ENCODE data around the gene LPIN3. TPM values are rescaled to one million over a fixed set of nuclear protein-coding genes. Genes with fewer than 3 reads are reported as not detected.

LPIN3 gene
- total RNA-seq, 1 donor from 2014 or later: 1.6 TPM

DNA sequence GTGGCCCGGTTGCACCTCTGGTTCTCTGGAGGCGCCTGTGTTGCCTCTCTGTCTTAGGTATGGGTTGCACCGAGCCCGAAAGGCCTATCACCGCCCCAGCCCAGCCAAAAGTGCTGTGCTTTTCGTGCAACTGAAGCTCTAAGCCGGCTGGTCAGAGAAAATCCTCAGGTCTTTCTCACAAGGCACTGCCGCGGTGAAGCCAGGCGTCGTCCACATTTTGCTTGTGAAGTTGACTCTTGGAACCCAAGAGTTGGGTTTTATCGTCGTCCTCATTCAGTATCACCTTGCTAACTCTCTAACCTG lies 26.7 kb downstream of the LPIN3 start:
- Mint-ChIP-seq H3K9me3 (peaks cover 4% of the 10 kb centered on the region), H3K4me1 (ENCODE audit: low read depth) (no peaks in the 10 kb centered on the region), H3K27ac (no peak overlapping the region), H3K27me3 (ENCODE audit: low read depth) (peaks cover 33% of the 10 kb centered on the region), H3K36me3 (ENCODE audit: low read depth) (no peaks in the 10 kb centered on the region), H3K4me3 (ENCODE audit: low read depth) (peak overlapping the region; percentile 45)
- intact Hi-C loops (cut with micrococcal nuclease): no loop called here
- no peak for DNase-seq (ENCODE audit: low spot score)

DNA sequence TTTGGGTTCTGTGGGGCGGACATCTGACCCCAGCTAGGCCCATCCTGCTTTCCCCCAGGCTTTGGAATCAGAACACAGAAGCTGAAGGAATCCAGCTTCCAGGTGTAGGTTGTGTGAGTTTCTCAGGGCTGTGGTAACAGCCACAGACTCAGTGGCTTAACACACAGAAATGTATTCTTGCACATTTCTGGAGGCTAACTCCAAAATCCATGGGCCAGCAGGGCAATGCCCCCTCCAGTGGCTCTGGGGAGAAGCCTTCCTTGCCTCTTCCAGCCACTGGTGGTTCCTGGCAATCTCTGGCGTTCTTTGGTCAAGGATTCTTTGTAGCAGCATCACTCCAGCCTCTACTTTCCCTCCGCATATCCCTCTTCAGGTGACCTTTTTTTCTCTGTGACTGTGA lies 27.3 kb downstream of the LPIN3 start:
- intact Hi-C loops (cut with micrococcal nuclease): no loop called here
- Mint-ChIP-seq H3K27me3 (ENCODE audit: low read depth) (peaks cover 33% of the 10 kb centered on the region), H3K9me3 (peaks cover 4% of the 10 kb centered on the region)

DNA sequence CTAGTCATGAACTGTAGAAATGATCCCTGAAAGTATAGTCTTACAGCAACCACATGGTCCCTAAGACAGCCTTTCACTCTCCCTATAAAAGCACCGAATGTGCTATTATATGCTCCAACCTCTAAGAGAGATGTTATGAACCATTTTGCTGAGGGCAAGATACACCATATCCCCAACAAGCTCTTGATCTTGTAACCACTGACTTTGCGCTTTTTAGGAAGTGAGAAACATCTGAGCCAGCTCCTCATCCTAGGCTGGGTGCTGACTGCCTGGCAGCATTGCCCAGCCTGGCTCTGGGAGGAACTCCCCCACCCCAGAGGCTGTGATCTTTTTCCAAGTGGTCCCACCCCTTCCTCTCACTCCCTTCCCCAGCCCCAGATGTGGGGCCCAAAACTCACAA lies 29.1 kb downstream of the LPIN3 start:
- Mint-ChIP-seq H3K27ac (no peak overlapping the region), H3K9me3 (peaks cover 4% of the 10 kb centered on the region), H3K27me3 (ENCODE audit: low read depth) (peaks cover 36% of the 10 kb centered on the region), H3K4me1 (ENCODE audit: low read depth) (no peaks in the 10 kb centered on the region), H3K36me3 (ENCODE audit: low read depth) (no peaks in the 10 kb centered on the region), H3K4me3 (ENCODE audit: low read depth) (no peak overlapping the region)
- intact Hi-C loops (cut with micrococcal nuclease): no loop called here
- DNase-seq (ENCODE audit: low spot score): no peak

More for the DNA sequence above, 27.3 kb downstream of the LPIN3 start:
- H3K27ac Mint-ChIP-seq: no peak overlapping the region
- no peaks in the 10 kb centered on the region for H3K36me3 Mint-ChIP-seq (ENCODE audit: low read depth)
- H3K4me3 Mint-ChIP-seq (ENCODE audit: low read depth): peak overlapping the region; percentile 13
- no peak for DNase-seq (ENCODE audit: low spot score)
- H3K4me1 Mint-ChIP-seq (ENCODE audit: low read depth): no peaks in the 10 kb centered on the region

DNA sequence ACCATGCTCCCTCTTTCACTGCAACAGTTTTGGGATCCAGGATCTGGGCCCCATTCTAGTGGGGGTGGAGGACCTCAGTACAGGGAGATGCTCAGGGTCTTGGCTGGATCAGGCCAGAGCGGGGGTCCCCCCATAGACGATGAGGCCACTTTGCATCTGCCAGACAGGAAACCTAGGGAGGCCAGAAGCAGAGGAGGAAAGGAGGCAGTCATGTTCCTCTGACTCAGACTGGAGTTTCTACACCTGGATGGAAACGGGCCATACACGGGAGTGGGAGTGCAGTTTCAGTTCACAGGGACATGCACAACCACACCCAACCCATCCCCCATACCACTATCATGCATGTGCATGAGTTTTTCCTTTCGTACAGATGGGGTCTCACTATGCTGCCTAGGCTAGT lies 29.6 kb downstream of the LPIN3 start:
- peaks cover 32% of the 10 kb centered on the region for H3K27me3 Mint-ChIP-seq (ENCODE audit: low read depth)
- H3K27ac Mint-ChIP-seq: no peak overlapping the region
- H3K4me1 Mint-ChIP-seq (ENCODE audit: low read depth): no peaks in the 10 kb centered on the region
- no peaks in the 10 kb centered on the region for H3K36me3 Mint-ChIP-seq (ENCODE audit: low read depth)
- intact Hi-C loops (cut with micrococcal nuclease): no loop called here
- H3K4me3 Mint-ChIP-seq (ENCODE audit: low read depth): no peak overlapping the region
- peaks cover 4% of the 10 kb centered on the region for H3K9me3 Mint-ChIP-seq
- no peak for DNase-seq (ENCODE audit: low spot score)

DNA sequence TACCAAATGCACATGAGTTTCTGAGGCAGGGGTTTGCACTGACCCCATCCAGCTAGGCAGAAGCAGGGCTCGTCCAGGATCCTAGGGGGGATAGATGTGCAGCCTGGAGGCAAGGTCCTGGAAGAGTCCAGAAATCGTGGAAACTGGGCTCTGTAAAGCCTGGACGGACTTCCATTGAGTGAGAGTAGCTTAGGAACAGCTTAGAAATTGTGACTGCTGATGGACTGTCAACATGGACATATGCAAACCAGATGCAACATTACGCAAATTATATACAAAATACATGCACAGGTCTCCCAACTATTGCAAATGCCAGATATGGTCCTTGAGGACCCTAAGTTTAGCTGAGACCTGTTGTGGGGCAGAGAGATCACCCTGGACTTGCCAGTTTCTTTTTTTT lies 30.8 kb downstream of the LPIN3 start:
- DNase-seq (ENCODE audit: low spot score): no peak
- intact Hi-C loops (cut with micrococcal nuclease): no loop called here
- Mint-ChIP-seq H3K36me3 (ENCODE audit: low read depth) (no peaks in the 10 kb centered on the region), H3K27me3 (ENCODE audit: low read depth) (peaks cover 27% of the 10 kb centered on the region), H3K27ac (no peak overlapping the region), H3K4me3 (ENCODE audit: low read depth) (no peak overlapping the region), H3K9me3 (peaks cover 4% of the 10 kb centered on the region), H3K4me1 (ENCODE audit: low read depth) (no peaks in the 10 kb centered on the region)

DNA sequence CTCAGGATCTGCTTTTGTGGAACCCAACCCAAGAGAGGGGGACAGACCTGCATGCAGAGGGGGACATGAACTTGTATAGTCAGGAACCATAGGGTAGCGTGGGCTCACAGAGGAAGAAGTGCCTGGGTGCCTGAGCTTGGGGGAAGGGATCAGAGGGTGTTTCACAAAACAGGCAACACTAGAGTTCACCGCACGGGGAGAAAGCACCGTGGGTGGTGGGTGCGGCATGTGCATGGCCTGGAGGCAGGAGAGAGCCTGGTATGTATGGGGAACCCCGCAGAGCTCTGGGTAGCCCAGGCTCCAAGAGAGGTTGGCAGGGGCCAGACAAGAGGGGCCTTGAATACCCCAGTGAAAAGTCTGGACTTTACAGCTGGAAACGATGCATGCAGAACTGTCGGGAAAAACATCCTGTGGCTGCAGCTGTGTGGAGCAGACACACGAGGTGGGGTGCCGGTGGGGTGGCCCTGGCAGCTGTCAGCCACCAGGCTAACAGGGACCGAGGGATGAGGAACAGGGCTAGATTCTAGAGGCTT lies 32.7 kb downstream of the LPIN3 start:
- Mint-ChIP-seq H3K36me3 (ENCODE audit: low read depth) (no peaks in the 10 kb centered on the region), H3K27ac (no peak overlapping the region), H3K9me3 (peaks cover 4% of the 10 kb centered on the region), H3K4me1 (ENCODE audit: low read depth) (no peaks in the 10 kb centered on the region), H3K27me3 (ENCODE audit: low read depth) (peaks cover 23% of the 10 kb centered on the region), H3K4me3 (ENCODE audit: low read depth) (no peak overlapping the region)
- no peak for DNase-seq (ENCODE audit: low spot score)
- intact Hi-C loops (cut with micrococcal nuclease): no loop called here

DNA sequence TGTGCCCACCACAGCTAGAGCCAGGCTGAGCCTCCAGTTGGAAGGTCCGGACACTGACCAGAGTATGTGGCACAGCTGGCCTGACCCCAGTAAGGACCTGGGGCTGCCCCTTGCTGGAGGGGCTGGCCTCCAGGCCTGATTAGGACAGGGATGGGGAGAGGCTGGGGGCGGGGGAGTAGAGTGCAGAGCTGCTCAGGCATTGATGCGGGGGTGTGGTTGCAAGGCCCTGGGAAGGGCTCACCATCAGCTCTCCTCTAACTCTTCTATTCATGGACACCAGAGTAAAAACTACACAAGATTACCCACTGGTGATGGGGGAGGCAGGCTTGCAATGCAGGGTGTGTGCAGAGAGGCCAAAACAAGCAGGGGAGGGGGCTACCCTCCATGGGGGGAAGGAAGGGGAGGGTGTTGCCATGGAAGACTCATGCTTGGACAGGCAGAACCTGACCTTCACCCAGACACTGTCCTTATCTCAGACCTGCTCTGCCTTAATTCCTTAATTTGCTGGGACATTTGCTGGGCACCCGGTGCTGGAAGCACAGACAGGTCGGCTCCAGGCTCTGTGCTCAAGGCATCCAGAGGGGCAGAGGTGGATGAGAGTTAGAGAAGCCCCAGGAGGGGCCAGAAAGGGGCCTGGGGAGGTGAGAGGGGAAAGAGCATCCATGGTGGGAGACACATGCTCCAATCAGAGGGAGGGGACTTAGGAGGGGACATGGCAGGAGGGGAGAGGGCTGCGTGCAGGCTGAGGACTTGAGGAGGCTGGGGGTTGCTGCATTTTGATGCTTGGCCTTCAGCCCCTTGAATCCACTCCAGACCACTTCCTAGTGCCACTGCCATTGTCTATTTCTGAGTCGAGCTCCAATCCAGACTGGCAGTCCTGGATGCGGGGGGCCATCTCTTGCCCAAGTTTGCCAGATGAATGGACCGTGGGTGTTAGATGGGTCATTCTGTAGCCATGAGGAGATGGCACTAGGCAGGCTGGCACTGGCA lies 33.6 kb downstream of the LPIN3 start:
- no peaks in the 10 kb centered on the region for H3K4me1 Mint-ChIP-seq (ENCODE audit: low read depth)
- peaks cover 4% of the 10 kb centered on the region for H3K9me3 Mint-ChIP-seq
- H3K36me3 Mint-ChIP-seq (ENCODE audit: low read depth): no peaks in the 10 kb centered on the region
- no peak overlapping the region for H3K27ac Mint-ChIP-seq
- intact Hi-C loops (cut with micrococcal nuclease): no loop called here
- H3K4me3 Mint-ChIP-seq (ENCODE audit: low read depth): no peak overlapping the region
- no peak for DNase-seq (ENCODE audit: low spot score)
- peaks cover 21% of the 10 kb centered on the region for H3K27me3 Mint-ChIP-seq (ENCODE audit: low read depth)

DNA sequence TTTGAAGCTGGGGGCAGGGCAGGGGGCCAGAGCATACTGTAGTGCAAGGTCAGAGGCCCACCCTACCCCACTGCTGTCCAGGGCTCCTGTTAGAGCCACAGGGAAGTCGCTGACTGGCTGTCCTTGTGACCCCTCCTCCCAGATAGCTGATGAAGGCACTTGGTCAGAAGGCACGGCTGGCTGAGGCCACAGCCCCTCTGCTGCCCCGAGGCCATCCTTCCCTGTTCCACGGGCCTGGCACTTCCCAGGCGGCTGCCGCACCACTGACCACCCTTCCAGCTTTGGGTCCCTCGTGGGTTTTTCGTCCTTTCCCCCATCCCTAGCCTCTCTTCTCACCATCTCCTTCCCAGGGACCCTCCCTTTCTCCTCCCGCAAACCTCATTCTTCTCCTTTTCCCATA lies 35.2 kb downstream of the LPIN3 start:
- no peak overlapping the region for H3K4me3 Mint-ChIP-seq (ENCODE audit: low read depth)
- peaks cover 26% of the 10 kb centered on the region for H3K27me3 Mint-ChIP-seq (ENCODE audit: low read depth)
- intact Hi-C loops (cut with micrococcal nuclease): no loop called here
- H3K9me3 Mint-ChIP-seq: peaks cover 4% of the 10 kb centered on the region
- H3K36me3 Mint-ChIP-seq (ENCODE audit: low read depth): no peaks in the 10 kb centered on the region
- no peaks in the 10 kb centered on the region for H3K4me1 Mint-ChIP-seq (ENCODE audit: low read depth)
- DNase-seq (ENCODE audit: low spot score): no peak
- no peak overlapping the region for H3K27ac Mint-ChIP-seq

DNA sequence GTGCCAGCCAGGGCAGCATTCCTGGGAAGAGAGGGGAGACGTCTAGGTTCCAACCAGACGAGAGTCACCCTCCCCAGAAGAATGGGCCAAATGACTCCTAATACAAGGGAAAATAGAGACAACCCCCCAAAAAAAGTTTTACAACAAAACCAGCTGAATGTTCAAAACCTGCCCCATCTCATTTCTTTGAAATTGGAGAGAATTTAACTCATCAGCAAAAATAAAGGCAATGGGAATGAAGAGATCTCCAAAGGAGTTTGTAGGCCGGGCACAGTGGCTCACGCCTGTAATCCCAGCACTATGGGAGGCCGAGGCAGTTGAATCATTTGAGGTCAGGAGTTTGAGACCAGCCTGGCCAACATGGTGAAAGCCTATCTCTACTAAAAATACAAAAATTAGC lies 35.7 kb downstream of the LPIN3 start:
- intact Hi-C loops (cut with micrococcal nuclease): no loop called here

DNA sequence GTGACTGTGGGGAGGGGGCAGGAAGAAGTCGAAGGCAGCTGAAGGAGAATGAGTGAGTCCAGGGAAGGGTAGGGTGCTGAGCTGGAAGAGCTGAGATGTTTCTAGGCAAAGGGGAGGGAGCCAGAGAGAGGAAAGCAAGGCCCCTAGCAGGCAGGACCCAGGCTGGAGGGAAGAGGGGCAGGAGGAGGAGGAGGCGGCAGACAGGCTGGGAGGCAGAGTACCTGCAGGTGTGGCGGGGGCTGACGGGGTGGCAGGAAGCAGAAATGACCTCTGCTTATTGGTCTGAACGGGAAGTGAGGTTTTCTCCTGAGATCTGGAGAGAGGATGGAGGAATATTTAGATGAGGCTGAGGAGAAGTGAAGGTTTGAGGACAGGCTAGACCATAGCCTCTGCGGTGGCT lies 36.7 kb downstream of the LPIN3 start:
- no peak overlapping the region for H3K27ac Mint-ChIP-seq
- intact Hi-C loops (cut with micrococcal nuclease): no loop called here
- no peak overlapping the region for H3K4me3 Mint-ChIP-seq (ENCODE audit: low read depth)
- no peaks in the 10 kb centered on the region for H3K36me3 Mint-ChIP-seq (ENCODE audit: low read depth)
- H3K27me3 Mint-ChIP-seq (ENCODE audit: low read depth): peaks cover 26% of the 10 kb centered on the region
- no peaks in the 10 kb centered on the region for H3K9me3 Mint-ChIP-seq
- DNase-seq (ENCODE audit: low spot score): no peak
- peaks cover under 1% of the 10 kb centered on the region for H3K4me1 Mint-ChIP-seq (ENCODE audit: low read depth)

More for the DNA sequence above, 35.7 kb downstream of the LPIN3 start:
- peaks cover 2% of the 10 kb centered on the region for H3K9me3 Mint-ChIP-seq
- no peaks in the 10 kb centered on the region for H3K4me1 Mint-ChIP-seq (ENCODE audit: low read depth)
- no peaks in the 10 kb centered on the region for H3K36me3 Mint-ChIP-seq (ENCODE audit: low read depth)
- H3K27me3 Mint-ChIP-seq (ENCODE audit: low read depth): peaks cover 26% of the 10 kb centered on the region
- no peak for DNase-seq (ENCODE audit: low spot score)
- no peak overlapping the region for H3K27ac Mint-ChIP-seq
- no peak overlapping the region for H3K4me3 Mint-ChIP-seq (ENCODE audit: low read depth)

DNA sequence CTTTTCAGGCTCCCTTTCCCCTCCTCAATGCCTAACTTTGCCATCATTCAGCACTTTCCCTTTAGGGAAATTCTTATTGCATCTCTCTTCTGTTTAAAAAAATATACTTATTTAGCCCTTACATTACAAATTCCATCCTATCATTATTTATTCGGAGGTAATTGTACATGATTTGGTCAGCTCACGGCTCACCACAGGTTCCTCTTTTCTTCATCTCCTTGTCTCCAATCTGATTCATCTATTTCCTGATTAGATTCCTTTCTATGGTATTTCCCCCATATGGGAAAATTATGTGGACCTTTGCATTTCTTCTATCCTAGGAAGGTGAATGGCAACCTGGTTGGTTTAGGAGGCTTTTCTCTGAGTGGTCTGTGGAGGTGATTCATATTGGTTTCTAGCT lies 38.9 kb downstream of the LPIN3 start:
- intact Hi-C loops (cut with micrococcal nuclease): no loop called here
- Mint-ChIP-seq H3K4me3 (ENCODE audit: low read depth) (no peak overlapping the region), H3K36me3 (ENCODE audit: low read depth) (no peaks in the 10 kb centered on the region), H3K27ac (no peak overlapping the region), H3K27me3 (ENCODE audit: low read depth) (peaks cover 22% of the 10 kb centered on the region), H3K9me3 (no peaks in the 10 kb centered on the region), H3K4me1 (ENCODE audit: low read depth) (peaks cover 2% of the 10 kb centered on the region)
- DNase-seq (ENCODE audit: low spot score): no peak

DNA sequence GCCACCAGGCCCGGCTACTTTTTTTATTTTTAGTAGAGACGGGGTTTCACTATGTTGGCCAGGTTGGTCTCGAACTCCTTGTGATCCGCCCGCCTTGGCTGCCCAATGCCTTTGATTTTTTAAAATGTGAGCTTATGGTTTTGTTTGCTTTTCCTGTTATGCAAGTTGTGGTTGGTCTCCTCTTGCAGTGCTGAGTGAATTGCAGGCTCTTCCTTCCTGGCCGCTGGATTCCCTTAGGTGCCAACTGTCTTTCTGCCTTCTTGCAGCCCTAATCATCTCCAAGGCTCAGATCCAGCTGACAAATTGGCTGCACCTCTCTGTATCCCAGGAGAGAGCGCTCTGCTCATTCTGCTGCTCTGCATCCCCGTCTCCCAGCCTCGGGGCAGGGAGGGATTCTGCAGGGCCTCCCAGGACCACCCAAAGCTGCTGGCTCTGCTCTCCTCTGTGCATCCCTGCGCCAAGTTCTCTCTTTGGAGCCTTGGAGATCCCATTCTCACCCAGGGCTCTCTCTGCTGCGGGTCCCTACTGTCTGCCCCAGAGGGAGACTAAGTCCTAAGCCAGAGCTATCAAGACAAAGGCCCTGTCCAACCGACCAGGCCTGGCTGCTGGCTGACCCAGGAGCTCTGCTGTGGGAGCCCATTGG lies 40.1 kb downstream of the LPIN3 start:
- Mint-ChIP-seq H3K4me3 (ENCODE audit: low read depth) (no peak overlapping the region), H3K27me3 (ENCODE audit: low read depth) (peaks cover 22% of the 10 kb centered on the region), H3K9me3 (no peaks in the 10 kb centered on the region)

DNA sequence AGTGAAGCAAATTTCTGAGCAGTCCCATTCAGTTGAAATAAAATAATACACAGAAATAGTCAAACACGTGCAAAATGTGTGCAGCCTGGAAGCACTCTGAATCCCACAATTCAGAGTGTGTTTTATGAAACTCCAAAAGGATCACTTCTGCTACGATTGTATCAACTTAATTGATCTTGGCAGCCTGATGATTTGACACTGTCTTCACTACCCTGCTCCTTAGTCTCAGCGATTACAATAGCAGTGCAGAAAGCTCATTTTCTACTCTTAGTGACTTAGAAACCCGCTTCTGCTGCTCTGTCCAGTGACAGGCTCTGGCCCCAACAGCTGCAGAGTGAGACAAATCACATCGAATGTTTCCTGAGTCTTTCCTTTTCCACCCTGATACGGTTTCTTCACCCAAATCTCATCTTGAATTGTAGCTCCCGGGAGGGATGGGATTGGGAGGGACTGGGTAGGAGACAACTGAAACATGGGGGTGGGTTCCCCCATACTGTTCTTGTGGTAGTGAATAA lies 42.2 kb downstream of the LPIN3 start:
- Mint-ChIP-seq H3K27ac (no peak overlapping the region), H3K4me1 (ENCODE audit: low read depth) (peaks cover 2% of the 10 kb centered on the region), H3K4me3 (ENCODE audit: low read depth) (no peak overlapping the region), H3K9me3 (no peaks in the 10 kb centered on the region), H3K27me3 (ENCODE audit: low read depth) (peaks cover 13% of the 10 kb centered on the region), H3K36me3 (ENCODE audit: low read depth) (no peaks in the 10 kb centered on the region)
- DNase-seq (ENCODE audit: low spot score): no peak
- intact Hi-C loops (cut with micrococcal nuclease): no loop called here

More for the DNA sequence above, 40.1 kb downstream of the LPIN3 start:
- intact Hi-C loops (cut with micrococcal nuclease): no loop called here
- Mint-ChIP-seq H3K36me3 (ENCODE audit: low read depth) (no peaks in the 10 kb centered on the region), H3K27ac (no peak overlapping the region), H3K4me1 (ENCODE audit: low read depth) (peaks cover 2% of the 10 kb centered on the region)
- no peak for DNase-seq (ENCODE audit: low spot score)
